Peyer's patch (tissue), 4 donors: ENCODE results near the gene FAM180A. TPM values are rescaled to one million over a fixed set of nuclear protein-coding genes. Genes with fewer than 3 reads are reported as not detected.

ENCODE experiments used
- DNase-seq, 3 donors: peaks; one replicate each; pipeline ENCODE4 v3.0.0-alpha.2; 2017 to 2019
- H3K27ac ChIP-seq, 4 donors: fragments of 200-600 bp; sonication (generic); one replicate each; pipeline ENCODE4 v1.5.1; 2016 to 2019
- H3K27me3 ChIP-seq, 2 donors: fragments of 200-600 bp; sonication (generic); one replicate each; pipeline ENCODE4 v1.5.1; 2019
- H3K36me3 ChIP-seq, 3 donors: fragments of 200-600 bp; sonication (generic); one replicate each; pipeline ENCODE4 v1.5.1; 2016 to 2019
- H3K4me1 ChIP-seq, 4 donors: fragments of 200-600 bp; sonication (generic); one replicate each; pipeline ENCODE4 v1.5.1; 2016 to 2019
- H3K4me3 ChIP-seq, 4 donors: fragments of 200-600 bp; sonication (generic); 1 replicate in 3 of 4; 2 replicates in 1 of 4; pipeline ENCODE4 v1.5.1; 2016 to 2019; ENCODE audit warnings: mild to moderate bottlenecking in 1 of 4
- H3K9me3 ChIP-seq, 4 donors: fragments of 200-600 bp; sonication (generic); one replicate each; pipeline ENCODE4 v1.5.1; 2016 to 2019; ENCODE audit warnings: mild to moderate bottlenecking in 1 of 4
- POLR2A ChIP-seq, 2 donors: fragments of 450-650 bp; IDR thresholded peaks; one replicate each; pipeline ENCODE4 v1.5.1; 2017; ENCODE audit warnings: antibody characterized with exemption in 2 of 2, mild to moderate bottlenecking in 2 of 2, moderate library complexity in 2 of 2
- total RNA-seq, 4 donors: library from RNA; depleted of rRNA; stranded (reverse); fragments of >200 nt; gene quantifications; one replicate each; pipeline ENCODE4 v1.1.0, GENCODE V29; 2016
- TF ChIP-seq, protein P1 (sequence below), 6 experiments: fragments of 450-650 bp in 4 of 6; fragments of 200-600 bp in 2 of 6; sonication (generic) in 1 of 6; IDR thresholded peaks; one replicate each; pipeline ENCODE4 v1.5.1; 2017 to 2019; ENCODE audit warnings: antibody characterized with exemption in 6 of 6, mild to moderate bottlenecking in 3 of 6, moderate library complexity in 1 of 6

Gene FAM180A
- total RNA-seq, 4 donors from 2014 or later = 3.3 to 4.4 TPM; not detected in 2

DNA sequence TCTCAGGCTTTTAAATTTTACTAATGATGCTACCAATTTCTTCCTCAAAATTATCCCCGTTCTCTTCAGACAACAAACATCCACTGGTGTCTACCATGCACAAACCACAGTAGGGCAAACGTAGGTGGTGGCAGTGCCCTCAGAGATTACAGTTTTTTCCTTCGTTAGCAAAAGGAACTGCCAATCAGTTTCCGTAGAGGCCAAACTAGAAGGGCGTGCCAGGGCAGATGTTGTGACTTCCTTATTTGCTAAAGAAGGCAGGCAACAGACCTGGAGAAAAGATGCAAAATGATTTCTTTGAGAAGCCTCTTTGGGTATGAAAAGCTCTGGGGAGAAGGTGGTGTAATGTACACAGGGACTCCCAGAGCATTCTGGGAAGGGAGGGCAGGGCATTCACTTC is 7.6 kb upstream of the FAM180A start:
- H3K27me3 ChIP-seq = no peaks in the 10 kb centered on the region
- TF ChIP-seq, protein P1, sequence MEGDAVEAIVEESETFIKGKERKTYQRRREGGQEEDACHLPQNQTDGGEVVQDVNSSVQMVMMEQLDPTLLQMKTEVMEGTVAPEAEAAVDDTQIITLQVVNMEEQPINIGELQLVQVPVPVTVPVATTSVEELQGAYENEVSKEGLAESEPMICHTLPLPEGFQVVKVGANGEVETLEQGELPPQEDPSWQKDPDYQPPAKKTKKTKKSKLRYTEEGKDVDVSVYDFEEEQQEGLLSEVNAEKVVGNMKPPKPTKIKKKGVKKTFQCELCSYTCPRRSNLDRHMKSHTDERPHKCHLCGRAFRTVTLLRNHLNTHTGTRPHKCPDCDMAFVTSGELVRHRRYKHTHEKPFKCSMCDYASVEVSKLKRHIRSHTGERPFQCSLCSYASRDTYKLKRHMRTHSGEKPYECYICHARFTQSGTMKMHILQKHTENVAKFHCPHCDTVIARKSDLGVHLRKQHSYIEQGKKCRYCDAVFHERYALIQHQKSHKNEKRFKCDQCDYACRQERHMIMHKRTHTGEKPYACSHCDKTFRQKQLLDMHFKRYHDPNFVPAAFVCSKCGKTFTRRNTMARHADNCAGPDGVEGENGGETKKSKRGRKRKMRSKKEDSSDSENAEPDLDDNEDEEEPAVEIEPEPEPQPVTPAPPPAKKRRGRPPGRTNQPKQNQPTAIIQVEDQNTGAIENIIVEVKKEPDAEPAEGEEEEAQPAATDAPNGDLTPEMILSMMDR (IDR thresholded peaks at IDR 0.05) = no peak
- no peak for TF ChIP-seq POLR2A (IDR thresholded peaks at IDR 0.05)
- H3K4me1 ChIP-seq = no peaks in the 10 kb centered on the region
- H3K36me3 ChIP-seq = no peaks in the 10 kb centered on the region
- no peak overlapping the region for H3K4me3 ChIP-seq
- H3K27ac ChIP-seq = no peak overlapping the region
- no peaks in the 10 kb centered on the region for H3K9me3 ChIP-seq
- DNase-seq = no peak

DNA sequence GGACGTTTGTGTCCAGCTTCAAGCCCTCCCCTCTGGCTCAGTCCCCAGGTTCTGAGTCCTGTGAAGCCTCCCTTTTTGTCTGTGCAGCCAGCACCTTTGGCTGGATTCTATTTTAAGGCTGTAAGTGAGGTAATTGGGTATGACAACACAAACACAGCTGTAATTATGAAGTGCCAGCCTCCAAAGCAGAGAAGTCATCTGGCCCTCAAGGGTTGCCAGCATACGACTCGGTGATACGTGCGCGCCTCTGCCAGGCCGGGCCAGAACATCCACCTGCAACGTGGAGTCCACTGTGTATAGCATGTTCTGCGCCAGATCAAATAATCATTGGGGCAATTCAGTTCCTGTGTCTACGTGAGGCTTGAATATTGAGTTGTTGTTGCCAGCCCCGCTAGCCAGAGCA is 6.7 kb upstream of the FAM180A start:
- H3K4me3 ChIP-seq = no peak overlapping the region
- DNase-seq = no peak
- no peaks in the 10 kb centered on the region for H3K27me3 ChIP-seq
- no peaks in the 10 kb centered on the region for H3K9me3 ChIP-seq
- no peaks in the 10 kb centered on the region for H3K36me3 ChIP-seq
- H3K27ac ChIP-seq = no peak overlapping the region
- H3K4me1 ChIP-seq = no peaks in the 10 kb centered on the region
- TF ChIP-seq, protein P1 (IDR thresholded peaks at IDR 0.05) = no peak
- TF ChIP-seq POLR2A (IDR thresholded peaks at IDR 0.05) = no peak

DNA sequence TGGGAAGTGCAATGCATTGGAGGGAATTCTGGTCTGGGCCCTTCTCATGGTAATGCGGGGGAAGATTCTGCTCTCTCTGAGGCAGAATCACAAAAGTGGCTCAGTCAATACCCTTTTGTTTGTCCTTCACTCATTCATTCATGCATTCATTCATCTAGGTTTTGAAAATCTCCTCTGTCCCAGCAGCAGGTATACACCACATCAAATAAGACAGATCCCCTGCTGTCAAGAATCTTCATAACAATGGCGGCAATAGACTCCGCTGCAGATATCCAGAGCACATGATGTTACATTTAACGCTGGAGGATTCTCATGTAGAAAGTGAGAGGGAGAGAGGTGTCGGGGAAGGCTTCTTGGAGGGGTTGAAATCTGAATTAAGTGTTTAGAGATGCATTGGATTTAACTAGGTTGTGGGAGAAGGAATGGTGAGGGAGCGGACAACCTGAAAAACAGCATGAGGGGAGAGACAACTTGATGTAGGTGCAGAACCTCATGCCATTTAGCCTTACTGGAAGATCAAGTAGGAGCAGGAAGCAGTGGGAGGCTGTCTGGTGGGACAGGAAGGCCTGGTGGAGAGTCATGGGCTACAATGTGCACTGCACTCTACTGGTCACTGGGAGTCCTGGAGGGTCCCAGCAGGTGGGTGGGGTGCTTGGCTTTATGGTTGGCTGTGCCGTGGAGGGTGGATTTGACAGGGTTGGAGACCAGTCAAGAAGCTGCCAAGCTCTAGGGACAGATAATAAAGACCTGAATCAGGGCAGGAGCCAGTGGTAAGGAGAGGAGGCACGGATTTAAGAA is 5.2 kb upstream of the FAM180A start:
- H3K27me3 ChIP-seq = no peaks in the 10 kb centered on the region
- DNase-seq = no peak
- no peak overlapping the region for H3K4me3 ChIP-seq
- no peak overlapping the region for H3K27ac ChIP-seq
- H3K36me3 ChIP-seq = no peaks in the 10 kb centered on the region
- no peaks in the 10 kb centered on the region for H3K4me1 ChIP-seq
- no peaks in the 10 kb centered on the region for H3K9me3 ChIP-seq
- TF ChIP-seq, protein P1 (IDR thresholded peaks at IDR 0.05) = no peak
- TF ChIP-seq POLR2A (IDR thresholded peaks at IDR 0.05) = no peak

DNA sequence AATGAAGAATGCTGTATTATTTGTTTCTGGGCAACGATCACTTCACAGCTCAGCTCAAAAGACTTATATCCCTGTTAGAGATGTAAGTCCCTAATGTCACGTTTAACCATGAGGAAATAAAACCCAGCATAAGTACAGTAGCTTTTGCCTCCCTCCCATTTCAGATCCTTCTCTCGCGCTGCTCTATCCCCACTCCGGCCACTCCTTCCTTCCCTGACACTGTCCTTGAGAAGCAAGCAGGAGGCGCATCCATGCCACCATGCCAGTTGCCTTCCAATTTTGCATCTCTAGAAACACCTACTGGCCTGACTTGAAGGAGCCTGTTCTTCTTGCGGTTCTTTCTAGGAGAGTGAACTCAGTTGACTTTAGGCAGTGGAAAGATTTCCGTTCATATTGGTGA is 1.2 kb downstream of the FAM180A start:
- Histone ChIP-seq H3K4me3 (no peak overlapping the region), H3K9me3 (no peaks in the 10 kb centered on the region), H3K27me3 (no peaks in the 10 kb centered on the region), H3K27ac (no peak overlapping the region), H3K4me1 (no peaks in the 10 kb centered on the region), H3K36me3 (no peaks in the 10 kb centered on the region)
- no peak for TF ChIP-seq POLR2A (IDR thresholded peaks at IDR 0.05)
- TF ChIP-seq, protein P1 (IDR thresholded peaks at IDR 0.05) = no peak
- DNase-seq = no peak

DNA sequence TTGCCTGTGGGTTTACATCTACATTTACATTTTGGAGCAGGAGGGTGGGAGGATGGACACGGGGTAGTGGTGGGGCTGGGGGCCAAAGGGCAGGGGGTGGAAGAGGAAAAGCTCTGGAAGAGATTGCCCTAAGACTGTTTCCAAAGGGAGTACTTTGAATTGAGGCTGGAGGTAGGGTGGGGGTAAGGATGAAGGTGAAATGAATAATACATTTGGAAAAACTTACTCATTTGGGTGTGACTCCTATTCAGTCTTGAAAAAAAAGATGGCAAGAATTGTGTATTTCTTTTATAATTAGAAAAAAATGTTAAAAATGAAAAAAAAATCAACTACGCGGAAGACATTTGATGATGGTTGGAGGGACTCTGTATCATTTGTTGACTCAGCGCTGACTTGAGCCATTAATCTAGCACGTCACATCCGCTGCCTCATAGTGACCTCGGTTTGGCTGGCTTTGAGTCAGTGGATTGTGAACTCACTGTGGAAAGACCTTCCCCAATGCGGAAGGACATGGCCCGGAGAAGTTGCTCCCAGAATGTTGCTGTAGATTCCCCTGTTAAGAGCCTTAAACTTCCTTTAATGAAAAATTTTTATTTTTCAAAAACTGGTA is 2.8 kb downstream of the FAM180A start:
- H3K27me3 ChIP-seq = no peaks in the 10 kb centered on the region
- H3K27ac ChIP-seq = peak overlapping the region in 2 of 4 donors; percentile 13 to 57
- TF ChIP-seq POLR2A (IDR thresholded peaks at IDR 0.05) = no peak
- TF ChIP-seq, protein P1 (IDR thresholded peaks at IDR 0.05) = no peak
- no peak overlapping the region for H3K4me3 ChIP-seq
- no peaks in the 10 kb centered on the region for H3K4me1 ChIP-seq
- no peaks in the 10 kb centered on the region for H3K36me3 ChIP-seq
- peak in 1 of 3 donors; percentile 71 for DNase-seq
- H3K9me3 ChIP-seq = no peaks in the 10 kb centered on the region
